Spinal cord (tissue), 10 donors: Measurements from ENCODE around the gene MLN. TPM values are rescaled to one million over a fixed set of nuclear protein-coding genes. Genes with fewer than 3 reads are reported as not detected.

ENCODE experiments used
- DNase-seq, 6 donors: peaks; one replicate each; pipeline versions ENCODE4 v3.0.0 to v3.0.0-alpha.2; 2013 to 2015; ENCODE audit warnings: low spot score in 6 of 6, low read depth in 4 of 6
- H3K27ac ChIP-seq: one replicate; pipeline ENCODE4 v1.5.1; 2013; ENCODE audit warnings: low read depth, low read length, control low read depth
- H3K27me3 ChIP-seq: one replicate; pipeline ENCODE4 v1.6.1; 2013; ENCODE audit warnings: low read length; ENCODE audit not compliant: control insufficient read depth, insufficient read depth
- H3K36me3 ChIP-seq: one replicate; pipeline ENCODE4 v1.6.1; 2013; ENCODE audit warnings: low read length; ENCODE audit not compliant: control insufficient read depth, insufficient read depth
- H3K4me1 ChIP-seq: one replicate; pipeline ENCODE4 v1.6.1; 2013; ENCODE audit warnings: low read length; ENCODE audit not compliant: control insufficient read depth, insufficient read depth
- H3K4me3 ChIP-seq: one replicate; pipeline ENCODE4 v1.5.1; 2013; ENCODE audit warnings: low read depth, low read length, control low read depth
- H3K9me3 ChIP-seq: one replicate; pipeline ENCODE4 v1.6.1; 2013; ENCODE audit warnings: low read length; ENCODE audit not compliant: control insufficient read depth, insufficient read depth
- WGBS: methylation state at CpG from one replicate; pipeline ENCODE4 v1.1.5; 2013; ENCODE audit warnings: missing lambda C conversion rate; ENCODE audit not compliant: insufficient coverage; 5-methylcytosine and 5-hydroxymethylcytosine counted together
- long read RNA-seq, 4 donors: transcript quantifications; one replicate each; lab custom pipeline, GENCODE V29; 2026
- polyA plus RNA-seq, 2 donors: library from polyadenylated mRNA; unstranded; fragments of 120-200 nt; gene quantifications; one replicate each; pipeline ENCODE4 v1.2.1, GENCODE V29; 2013; ENCODE audit not compliant: insufficient read length in 2 of 2
- total RNA-seq, 2 donors: library from RNA; depleted of rRNA in 1 of 2; stranded (reverse); fragments of 120-200 nt in 1 of 2; fragments of >200 nt in 1 of 2; gene quantifications; one replicate each; pipeline versions ENCODE4 v1.2.3 to v1.2.4, GENCODE V29; 2013 to 2014
- donor health status: healthy.

The MLN gene
- under 1 TPM in 1 of 2 donors, not detected in 1; 0.39 TPM for total RNA-seq
- under 1 TPM; 0.48 to 0.99 TPM for polyA plus RNA-seq
- long read RNA-seq, donor 1, partial matches to known transcripts = 0 of 2 reads
- long read RNA-seq, donor 1, other reads (novel, unspliced or antisense) = 0 of 2 reads
- long read RNA-seq, donor 2 = 0 reads
- long read RNA-seq, donor 3 = 0 reads
- long read RNA-seq, donor 4 = 0 reads

- Histone ChIP-seq H3K27me3 (no peaks in the 10 kb centered on the region), H3K4me1 (peaks cover 49% of the 10 kb centered on the region), H3K36me3 (no peaks in the 10 kb centered on the region), H3K27ac (no peak within 1 kb of the TSS), H3K4me3 (no peak within 1 kb of the TSS), H3K9me3 (no peaks in the 10 kb centered on the region)
- WGBS = 83% methylated on average over 10 of the region's 14 CpGs
- no peak for DNase-seq
Measured at GRCh38 chr6:33803571-33804053, at the start of gene MLN. Gene MLN (minus strand): TSS chr6:33804003. CDS start chr6:33801163, 2,840 bp downstream.

- peaks cover 30% of the 10 kb centered on the region for H3K4me1 ChIP-seq
- no peaks in the 10 kb centered on the region for H3K36me3 ChIP-seq
- no peak for DNase-seq
- 91% methylated on average over 4 of the region's 4 CpGs for WGBS
- no peaks in the 10 kb centered on the region for H3K9me3 ChIP-seq
- no peak overlapping the region for H3K27ac ChIP-seq
- no peak overlapping the region for H3K4me3 ChIP-seq
- H3K27me3 ChIP-seq = peaks cover 2% of the 10 kb centered on the region
Measured at GRCh38 chr6:33853026-33853425, 49.2 kb upstream of the MLN start.

GRCh38 chr6:33851959-33852358, 48.2 kb upstream of the MLN start:
- Histone ChIP-seq H3K27ac (no peak overlapping the region), H3K27me3 (peaks cover 2% of the 10 kb centered on the region)

GRCh38 chr6:33850869-33851541, 47.2 kb upstream of the MLN start:
- H3K9me3 ChIP-seq = no peaks in the 10 kb centered on the region
- 83% methylated on average over 8 of the region's 10 CpGs for WGBS
- peak in 1 of 6 donors; percentile 31 for DNase-seq
- peaks cover 16% of the 10 kb centered on the region for H3K4me1 ChIP-seq
- no peak overlapping the region for H3K4me3 ChIP-seq
- no peak overlapping the region for H3K27ac ChIP-seq
- no peaks in the 10 kb centered on the region for H3K36me3 ChIP-seq
- no peaks in the 10 kb centered on the region for H3K27me3 ChIP-seq

More at GRCh38 chr6:33851959-33852358, 48.2 kb upstream of the MLN start:
- Histone ChIP-seq H3K4me1 (peaks cover 19% of the 10 kb centered on the region), H3K4me3 (no peak overlapping the region), H3K9me3 (no peaks in the 10 kb centered on the region), H3K36me3 (no peaks in the 10 kb centered on the region)
- WGBS = 36% methylated on average over 6 of the region's 8 CpGs
- DNase-seq = no peak

- WGBS = 86% methylated on average over 1 of the region's 3 CpGs
- DNase-seq = peak in 1 of 6 donors; percentile 56
- Histone ChIP-seq H3K9me3 (no peaks in the 10 kb centered on the region), H3K27ac (no peak overlapping the region), H3K36me3 (no peaks in the 10 kb centered on the region), H3K4me1 (peaks cover 16% of the 10 kb centered on the region), H3K4me3 (no peak overlapping the region), H3K27me3 (no peaks in the 10 kb centered on the region)
Measured at GRCh38 chr6:33850296-33850695, 46.5 kb upstream of the MLN start.

GRCh38 chr6:33849500-33850075, 45.8 kb upstream of the MLN start:
- DNase-seq = no peak
- H3K27me3 ChIP-seq = no peaks in the 10 kb centered on the region
- no peak overlapping the region for H3K27ac ChIP-seq
- H3K4me3 ChIP-seq = no peak overlapping the region
- H3K9me3 ChIP-seq = no peaks in the 10 kb centered on the region
- peaks cover 9% of the 10 kb centered on the region for H3K4me1 ChIP-seq
- H3K36me3 ChIP-seq = no peaks in the 10 kb centered on the region
- 100% methylated on average over 6 of the region's 9 CpGs for WGBS

GRCh38 chr6:33848484-33848883, 44.7 kb upstream of the MLN start:
- Histone ChIP-seq H3K36me3 (no peaks in the 10 kb centered on the region), H3K4me3 (no peak overlapping the region), H3K4me1 (peaks cover 6% of the 10 kb centered on the region), H3K9me3 (no peaks in the 10 kb centered on the region), H3K27me3 (no peaks in the 10 kb centered on the region), H3K27ac (no peak overlapping the region)
- no peak for DNase-seq
- WGBS = 57% methylated on average over 3 of the region's 3 CpGs

GRCh38 chr6:33847867-33848266, 44.1 kb upstream of the MLN start:
- peaks cover 12% of the 10 kb centered on the region for H3K4me1 ChIP-seq
- DNase-seq = no peak
- H3K36me3 ChIP-seq = no peaks in the 10 kb centered on the region
- no peaks in the 10 kb centered on the region for H3K27me3 ChIP-seq
- no CpG with 5 or more reads among the region's 1 CpG for WGBS
- no peak overlapping the region for H3K4me3 ChIP-seq
- no peak overlapping the region for H3K27ac ChIP-seq
- no peaks in the 10 kb centered on the region for H3K9me3 ChIP-seq

- DNase-seq = no peak
- Histone ChIP-seq H3K9me3 (no peaks in the 10 kb centered on the region), H3K4me1 (peaks cover 10% of the 10 kb centered on the region), H3K27me3 (no peaks in the 10 kb centered on the region), H3K27ac (no peak overlapping the region), H3K4me3 (no peak overlapping the region), H3K36me3 (no peaks in the 10 kb centered on the region)
- no CpG with 5 or more reads among the region's 6 CpGs for WGBS
Measured at GRCh38 chr6:33847078-33847477, 43.3 kb upstream of the MLN start.
